GM12892 (cell line): ENCODE measurements around the gene SLC2A9.

ENCODE experiments used
- POLR2A ChIP-seq: IDR thresholded peaks from 2 replicates; pipeline ENCODE4 v1.6.1; 2011; ENCODE audit warnings: low read depth, low read length, control low read depth
- POLR2AphosphoS5 ChIP-seq: IDR thresholded peaks from 2 replicates; pipeline ENCODE4 v1.6.1; 2011; ENCODE audit warnings: low read depth, low read length, control low read depth

DNA sequence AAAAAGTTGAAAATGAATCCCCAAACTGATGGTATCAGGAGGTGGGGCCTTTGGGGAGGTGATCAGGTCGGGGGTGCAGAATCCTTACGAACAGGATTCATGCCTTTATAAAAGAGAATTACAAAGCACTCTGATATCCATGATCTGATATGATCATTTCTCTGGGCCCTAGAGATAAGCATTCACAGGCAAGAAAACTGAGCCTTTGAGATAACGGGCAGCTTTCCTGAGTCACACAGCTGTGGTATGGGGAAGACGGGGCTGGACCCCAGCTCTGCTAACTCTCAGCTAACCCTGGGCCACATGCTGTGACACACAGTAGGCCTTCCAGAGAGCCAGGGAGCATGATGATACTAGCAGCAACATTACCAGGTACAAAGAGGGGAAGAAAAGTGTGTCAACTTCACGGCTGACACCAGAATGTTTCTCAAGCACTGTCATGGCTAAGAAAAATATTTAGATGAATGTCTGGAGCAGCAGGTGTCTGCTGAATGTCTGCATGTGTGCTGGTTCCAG, 85.1 kb downstream of the SLC2A9 start:
- TF ChIP-seq POLR2AphosphoS5 (no peak), POLR2A (no peak)
